Stimulated activated CD8-positive, alpha-beta memory T cell treated with anti-CD3 and anti-CD28 coated beads, Interleukin-15, amount 100 ng/mL, for 24 hours (primary cell): ENCODE results near the gene KCTD4.
"Not testable (repeated sequence)": the region's sequence is repeated elsewhere in the genome, so short reads cannot be mapped to it uniquely, and the experiment has no call there.

ENCODE experiments used
- DNase-seq: peaks from one replicate; pipeline ENCODE4 v3.0.0-alpha.2; 2020; ENCODE audit warnings: low read depth

The KCTD4 gene

GRCh38 chr13:45200701-45201232 lies at the start of gene KCTD4:
KCTD4 (minus strand) TSS chr13:45201045; CDS start chr13:45194567, 6,478 bp downstream.
- no peak for DNase-seq

- no peak for DNase-seq
These were observed 48.8 kb upstream of the KCTD4 start for GRCh38 chr13:45249662-45250061.

GRCh38 chr13:45244736-45245135 lies 43.9 kb upstream of the KCTD4 start:
- not testable (repeated sequence) for DNase-seq

GRCh38 chr13:45243077-45243476 lies 42.2 kb upstream of the KCTD4 start:
- no peak for DNase-seq

GRCh38 chr13:45242524-45242923 lies 41.7 kb upstream of the KCTD4 start:
- no peak for DNase-seq

GRCh38 chr13:45242070-45242469 lies 41.2 kb upstream of the KCTD4 start:
- DNase-seq: no peak

- DNase-seq: no peak
These were observed 39.3 kb upstream of the KCTD4 start for GRCh38 chr13:45240143-45240542.

- DNase-seq: no peak
These were observed 38.3 kb upstream of the KCTD4 start for GRCh38 chr13:45238945-45239795.

GRCh38 chr13:45232591-45232990 lies 31.7 kb upstream of the KCTD4 start:
- no peak for DNase-seq

GRCh38 chr13:45231722-45232121 lies 30.9 kb upstream of the KCTD4 start:
- DNase-seq: no peak

GRCh38 chr13:45231305-45231704 lies 30.5 kb upstream of the KCTD4 start:
- no peak for DNase-seq

- DNase-seq: no peak
These were observed 28.3 kb upstream of the KCTD4 start for GRCh38 chr13:45229172-45229571.

GRCh38 chr13:45228002-45228401 lies 27.2 kb upstream of the KCTD4 start:
- no peak for DNase-seq

GRCh38 chr13:45226024-45226423 lies 25.2 kb upstream of the KCTD4 start:
- DNase-seq: no peak

GRCh38 chr13:45225370-45225769 lies 24.5 kb upstream of the KCTD4 start:
- no peak for DNase-seq

GRCh38 chr13:45224176-45224575 lies 23.3 kb upstream of the KCTD4 start:
- no peak for DNase-seq

GRCh38 chr13:45222919-45223318 lies 22.1 kb upstream of the KCTD4 start:
- no peak for DNase-seq

- DNase-seq: no peak
These were observed 21.7 kb upstream of the KCTD4 start for GRCh38 chr13:45222516-45222915.

- no peak for DNase-seq
These were observed 19.6 kb upstream of the KCTD4 start for GRCh38 chr13:45220403-45220802.

GRCh38 chr13:45219938-45220375 lies 19.1 kb upstream of the KCTD4 start:
- DNase-seq: no peak

- DNase-seq: no peak
These were observed 18.5 kb upstream of the KCTD4 start for GRCh38 chr13:45219123-45219891.

- no peak for DNase-seq
These were observed 17.8 kb upstream of the KCTD4 start for GRCh38 chr13:45218689-45219088.

- DNase-seq: no peak
These were observed 15.3 kb upstream of the KCTD4 start for GRCh38 chr13:45216193-45216592.
